ENCODE data around the gene WDR76. TPM values are rescaled to one million over a fixed set of nuclear protein-coding genes. Genes with fewer than 3 reads are reported as not detected.

The WDR76 gene
- total and polyA plus RNA-seq, 8 donors: 8.6 to 23.1 (median 15.9) TPM

DNA sequence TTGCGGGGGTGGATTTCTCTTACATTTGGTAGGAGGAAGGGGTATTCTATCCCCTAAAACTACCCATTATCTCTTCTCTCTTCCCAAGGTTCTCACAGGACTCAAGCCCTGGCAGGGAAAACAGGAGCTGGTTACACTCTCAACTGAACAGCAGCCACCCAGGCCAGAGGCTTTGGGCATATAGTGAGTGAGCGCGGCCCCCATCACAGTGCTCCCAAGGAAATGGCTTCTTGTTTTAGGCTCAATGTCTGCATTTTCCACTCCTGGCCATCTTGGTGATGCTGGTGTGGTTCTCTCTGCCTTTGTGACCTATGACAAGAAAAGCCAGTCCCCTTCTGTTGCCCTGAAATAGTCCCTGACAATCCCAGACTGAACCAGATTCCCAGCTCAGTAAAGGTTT lies 50.1 kb downstream of the WDR76 start:
- intact Hi-C loops (cut with DNase I): no loop called here
- no peak for TF ChIP-seq CTCF (IDR thresholded peaks at IDR 0.05)
- H3K4me3 ChIP-seq: no peak overlapping the region
- H3K9me3 ChIP-seq: no peaks in the 10 kb centered on the region
- peaks cover 0 to 22% of the 10 kb centered on the region in 2 donors for H3K36me3 ChIP-seq
- ATAC-seq (no peak), DNase-seq (no peak)
- H3K27ac ChIP-seq: no peak overlapping the region
- H3K4me1 ChIP-seq: no peaks in the 10 kb centered on the region
- H3K27me3 ChIP-seq: no peaks in the 10 kb centered on the region

- Histone ChIP-seq H3K27ac (no peak overlapping the region), H3K9me3 (no peaks in the 10 kb centered on the region), H3K27me3 (no peaks in the 10 kb centered on the region), H3K4me1 (no peaks in the 10 kb centered on the region), H3K36me3 (peaks cover 0 to 22% of the 10 kb centered on the region in 2 donors), H3K4me3 (no peak overlapping the region)
- DNase-seq (no peak), ATAC-seq (no peak)
- no peak for TF ChIP-seq CTCF (IDR thresholded peaks at IDR 0.05)
- intact Hi-C loops (cut with DNase I): no loop called here
Observed at GRCh38 chr15:43877371-43877770, 50.6 kb downstream of the WDR76 start.

DNA sequence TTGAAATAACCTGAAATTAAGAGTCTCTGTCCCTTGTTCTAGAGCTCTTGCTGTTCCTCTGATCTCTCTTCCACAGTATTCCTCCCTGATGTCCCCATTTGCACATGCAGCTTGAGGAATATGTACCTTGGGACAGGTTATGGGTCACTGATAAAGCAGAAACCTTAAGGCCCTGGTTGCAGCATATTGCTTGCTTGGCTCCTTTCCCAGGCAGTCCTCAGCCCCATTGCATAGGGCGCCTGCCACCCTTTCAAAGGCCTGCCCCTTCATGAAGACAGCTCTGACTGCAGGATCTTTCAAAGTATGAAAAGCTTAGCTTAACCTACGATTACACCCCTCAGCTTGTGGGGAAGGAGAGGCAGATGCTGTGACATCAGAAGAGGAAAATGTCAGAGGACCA lies 51.6 kb downstream of the WDR76 start:
- Histone ChIP-seq H3K4me3 (no peak overlapping the region), H3K27me3 (no peaks in the 10 kb centered on the region), H3K36me3 (peaks cover 0 to 22% of the 10 kb centered on the region in 2 donors), H3K9me3 (no peaks in the 10 kb centered on the region), H3K4me1 (no peaks in the 10 kb centered on the region), H3K27ac (no peak overlapping the region)
- intact Hi-C loops (cut with DNase I): no loop called here
- no peak for TF ChIP-seq CTCF (IDR thresholded peaks at IDR 0.05)
- DNase-seq (no peak), ATAC-seq (no peak)

- intact Hi-C loops (cut with DNase I): no loop called here
- peaks cover 0 to 11% of the 10 kb centered on the region in 2 donors for H3K36me3 ChIP-seq
- no peaks in the 10 kb centered on the region for H3K27me3 ChIP-seq
- DNase-seq: no peak
- H3K4me1 ChIP-seq: no peaks in the 10 kb centered on the region
- H3K9me3 ChIP-seq: no peaks in the 10 kb centered on the region
- no peak for TF ChIP-seq CTCF (IDR thresholded peaks at IDR 0.05)
- ATAC-seq: no peak
- H3K4me3 ChIP-seq: no peak overlapping the region
- H3K27ac ChIP-seq: no peak overlapping the region
Observed at GRCh38 chr15:43879386-43880355, 52.9 kb downstream of the WDR76 start.

DNA sequence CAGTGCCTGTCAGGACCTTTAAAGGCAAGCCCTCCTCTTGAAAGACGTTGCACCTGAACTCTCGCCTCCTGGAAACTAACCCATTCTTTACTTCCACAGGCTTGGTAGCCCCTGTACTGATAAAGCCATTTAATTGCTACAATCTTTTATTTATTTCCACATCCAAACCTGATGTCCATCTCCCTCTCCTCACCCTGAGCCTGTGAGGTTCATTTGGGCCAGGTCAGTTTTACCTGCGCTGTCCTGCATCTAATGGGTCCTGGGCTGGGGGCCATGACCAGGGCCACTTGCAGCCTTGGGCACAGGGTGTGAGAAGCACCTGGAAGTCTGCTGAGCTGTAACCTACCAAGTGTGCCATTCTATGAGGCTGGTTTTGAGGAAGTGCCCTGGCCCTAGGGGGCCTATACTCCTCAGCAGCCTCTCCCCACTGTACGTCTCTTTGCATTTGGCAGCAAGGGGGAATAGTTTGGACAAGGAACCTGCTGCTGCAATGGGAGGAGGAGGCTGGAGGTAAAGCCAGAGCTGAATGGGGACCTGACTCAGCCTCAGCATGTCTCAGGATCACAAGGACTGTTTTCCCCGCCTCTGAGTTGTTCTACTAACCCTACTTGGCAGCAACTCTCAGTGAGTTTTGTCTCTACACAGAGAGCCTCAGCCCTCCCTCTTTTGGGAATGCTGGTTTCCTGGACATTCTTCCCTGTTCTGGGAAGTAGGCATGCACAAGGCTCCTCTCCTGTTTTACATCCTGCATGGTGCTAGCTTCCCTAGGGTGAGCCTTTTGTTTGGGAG lies 53.8 kb downstream of the WDR76 start:
- H3K4me3 ChIP-seq: no peak overlapping the region
- intact Hi-C loops (cut with DNase I): no loop called here
- H3K27ac ChIP-seq: no peak overlapping the region
- peaks cover 0 to 10% of the 10 kb centered on the region in 2 donors for H3K36me3 ChIP-seq
- no peaks in the 10 kb centered on the region for H3K9me3 ChIP-seq
- H3K4me1 ChIP-seq: no peaks in the 10 kb centered on the region
- no peak for TF ChIP-seq CTCF (IDR thresholded peaks at IDR 0.05)
- ATAC-seq: no peak
- H3K27me3 ChIP-seq: no peaks in the 10 kb centered on the region
- no peak for DNase-seq

All from left lung (tissue), 10 donors.